Posterior vena cava (tissue), 2 donors: ENCODE results near the gene SGK1. TPM values are rescaled to one million over a fixed set of nuclear protein-coding genes. Genes with fewer than 3 reads are reported as not detected.
"Not testable (repeated sequence)": the region's sequence is repeated elsewhere in the genome, so short reads cannot be mapped to it uniquely, and the experiment has no call there.

Experiments
- DNase-seq: peaks from one replicate; pipeline ENCODE4 v3.0.0-alpha.2; 2020; ENCODE audit warnings: low spot score
- intact Hi-C, 2 donors: fragments of 100-400 bp; cut with DNase I; formaldehyde crosslinking; loops; one replicate each; pipeline versions ENCODE4 v1.14.1 to v1.14.2; 2022 to 2023
- total RNA-seq, 2 donors: library from RNA; stranded (reverse); fragmentation: NEBNext Ultra II Directional; extraction: Animal tissue kit (Norgen Biotek cat#: 25700); gene quantifications; one replicate each; pipeline ENCODE4 v1.2.1, GENCODE V29; 2021
- donor health status: DM: yes; HTN: yes; CAD: no.
- donor health status: DM: yes; HTN: yes; CAD: no.

SGK1 gene
- total RNA-seq, 2 donors from 2014 or later = 61.1 to 143 TPM

- intact Hi-C loops = loop anchor here in 1 of 2 donors (10.0 kb wide), 1 partner anchor 1864 kb away; no protein-coding TSS in a partner anchor
- no peak for DNase-seq
These were observed 7.1 kb downstream of the SGK1 start for GRCh38 chr6:134310817-134311216.

DNA sequence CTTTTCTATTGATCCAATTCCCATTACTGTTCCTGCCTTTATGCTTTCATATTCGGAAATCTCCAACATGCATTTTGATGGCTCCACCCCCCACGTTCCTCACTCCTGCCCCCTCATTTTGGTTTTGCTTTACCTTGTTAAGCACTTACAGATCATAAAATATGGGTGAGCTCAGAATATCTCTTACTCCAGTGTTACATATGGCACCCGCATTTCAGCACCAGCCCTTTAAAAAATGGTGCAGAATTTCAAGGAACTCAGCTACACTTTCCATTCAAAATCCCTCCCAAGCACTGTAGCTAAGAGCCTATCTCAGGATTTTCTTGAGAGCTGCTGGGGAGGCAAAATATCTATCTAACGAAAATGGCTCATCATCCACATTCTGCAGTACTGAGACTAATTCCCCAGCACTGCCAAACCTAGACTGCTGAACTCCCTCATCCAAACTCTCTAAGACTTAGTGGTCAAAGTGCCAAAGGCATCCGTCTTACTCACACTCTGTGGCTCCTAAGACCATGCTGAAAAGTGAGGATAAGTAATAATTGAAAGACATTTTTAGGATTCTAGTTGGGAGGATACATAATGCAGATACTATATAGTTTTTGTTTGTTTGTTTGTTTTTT is 7.8 kb downstream of the SGK1 start:
- intact Hi-C loops = loop anchor here in 1 of 2 donors (10.0 kb wide), 1 partner anchor 1865 kb away; no protein-coding TSS in a partner anchor

DNA sequence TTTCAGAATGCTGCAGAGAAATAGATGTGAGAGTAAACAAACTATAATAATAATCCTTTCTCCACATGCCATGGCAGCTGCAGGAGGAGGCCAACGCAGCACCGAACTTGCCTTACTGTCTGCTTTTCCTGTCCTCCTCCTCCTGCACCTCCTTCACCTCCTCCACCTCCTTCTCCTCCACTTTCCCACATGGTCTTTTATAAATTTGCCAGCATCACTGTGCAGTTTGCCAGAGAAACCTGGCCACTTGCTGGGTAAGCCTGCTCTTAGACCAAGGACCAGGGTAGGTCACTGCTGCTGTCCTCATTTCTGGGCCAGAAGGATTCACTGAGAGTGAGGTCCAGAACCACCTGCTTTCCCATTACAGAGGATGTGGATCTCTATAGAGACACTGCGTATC is 8.7 kb downstream of the SGK1 start:
- intact Hi-C loops = no loop called here
- DNase-seq = no peak

More for the DNA sequence above, 7.8 kb downstream of the SGK1 start:
- no peak for DNase-seq

GRCh38 chr6:134308800-134309199 is 9.1 kb downstream of the SGK1 start:
- DNase-seq = no peak
- intact Hi-C loops = no loop called here

DNA sequence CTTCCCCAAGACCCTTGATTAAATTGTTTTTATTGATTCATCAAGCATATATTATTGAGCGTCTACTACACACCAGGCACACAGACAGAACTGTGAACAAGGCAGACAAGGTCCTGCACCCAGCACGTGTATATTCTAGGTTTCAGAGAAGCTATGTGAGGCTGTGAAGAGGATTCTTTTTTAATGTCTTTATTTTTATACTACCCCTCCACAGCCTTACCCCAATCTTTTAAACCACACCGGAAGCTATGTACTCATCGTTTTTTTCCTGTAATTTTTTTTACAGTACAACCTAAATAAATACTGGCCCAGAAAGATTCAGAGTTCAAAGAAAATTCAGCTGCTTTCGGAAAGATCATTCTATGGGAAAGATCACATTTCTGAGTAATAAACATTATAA is 10.0 kb downstream of the SGK1 start:
- intact Hi-C loops = no loop called here
- no peak for DNase-seq

DNA sequence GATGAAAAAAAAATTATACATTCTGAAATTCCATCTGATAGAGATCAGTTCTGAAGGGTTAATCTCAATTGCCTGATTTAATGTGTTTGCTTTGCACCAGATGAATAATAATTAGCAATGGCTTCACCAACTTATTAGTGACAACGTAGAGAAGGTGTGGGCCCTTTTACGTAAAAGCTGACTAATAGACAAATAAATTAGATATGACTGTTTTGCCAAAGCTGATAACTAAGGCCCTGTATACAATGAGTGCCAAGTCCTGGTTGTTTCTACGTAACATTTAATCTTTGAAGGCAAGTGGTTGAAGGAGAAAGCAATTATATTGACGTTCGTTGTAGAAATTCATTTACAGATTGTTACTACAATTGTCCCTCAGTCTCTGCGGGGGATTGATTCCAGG is 10.8 kb downstream of the SGK1 start:
- DNase-seq = no peak
- intact Hi-C loops = no loop called here

DNA sequence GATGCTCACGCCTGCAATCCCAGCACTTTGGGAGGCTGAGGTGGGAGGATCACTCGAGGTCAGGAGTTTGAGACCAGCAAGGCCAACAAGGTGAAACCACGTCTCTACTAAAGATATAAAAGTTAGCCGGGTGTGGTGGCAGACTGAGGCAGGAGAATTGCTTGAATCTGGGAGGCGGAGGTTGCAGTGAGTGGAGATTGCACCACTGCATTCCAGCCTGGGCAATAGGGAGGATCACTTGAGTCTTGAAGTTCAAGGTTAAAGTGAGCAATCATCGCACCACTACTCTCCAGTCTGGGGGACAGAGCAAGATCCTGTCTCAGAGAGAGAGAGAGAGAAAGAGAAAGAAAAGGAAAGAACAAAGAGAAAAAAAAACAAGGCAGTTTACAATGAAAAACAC is 13.5 kb downstream of the SGK1 start:
- DNase-seq, intact Hi-C loops: not testable (repeated sequence)

GRCh38 chr6:134303891-134304290 is 14.0 kb downstream of the SGK1 start:
- DNase-seq = no peak
- intact Hi-C loops = no loop called here

- DNase-seq = no peak
- intact Hi-C loops = no loop called here
These were observed 18.7 kb downstream of the SGK1 start for GRCh38 chr6:134299236-134299635.

DNA sequence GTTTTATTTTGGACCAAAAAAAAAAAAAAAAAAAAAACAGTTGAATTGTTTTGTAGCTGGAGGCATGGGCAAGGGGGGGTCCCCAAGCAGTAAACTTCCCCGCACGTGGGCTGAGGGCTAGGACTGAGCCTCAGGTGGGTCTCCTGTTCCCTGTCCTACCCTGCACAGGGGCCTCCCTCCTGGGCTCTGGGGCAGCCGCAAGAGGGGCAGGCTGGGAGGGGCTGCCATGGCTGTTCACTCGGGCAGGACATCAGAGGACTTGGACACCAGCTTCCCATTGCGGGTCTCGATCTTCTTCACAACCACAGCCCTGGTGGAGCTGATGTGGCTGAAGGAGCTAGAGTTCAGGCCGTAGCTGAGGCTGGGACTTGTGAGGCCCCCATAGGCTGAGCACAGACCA is 21.1 kb downstream of the SGK1 start:
- intact Hi-C loops = no loop called here
- no peak for DNase-seq

- DNase-seq = no peak
- intact Hi-C loops = no loop called here
These were observed 21.9 kb downstream of the SGK1 start for GRCh38 chr6:134295953-134296553.

DNA sequence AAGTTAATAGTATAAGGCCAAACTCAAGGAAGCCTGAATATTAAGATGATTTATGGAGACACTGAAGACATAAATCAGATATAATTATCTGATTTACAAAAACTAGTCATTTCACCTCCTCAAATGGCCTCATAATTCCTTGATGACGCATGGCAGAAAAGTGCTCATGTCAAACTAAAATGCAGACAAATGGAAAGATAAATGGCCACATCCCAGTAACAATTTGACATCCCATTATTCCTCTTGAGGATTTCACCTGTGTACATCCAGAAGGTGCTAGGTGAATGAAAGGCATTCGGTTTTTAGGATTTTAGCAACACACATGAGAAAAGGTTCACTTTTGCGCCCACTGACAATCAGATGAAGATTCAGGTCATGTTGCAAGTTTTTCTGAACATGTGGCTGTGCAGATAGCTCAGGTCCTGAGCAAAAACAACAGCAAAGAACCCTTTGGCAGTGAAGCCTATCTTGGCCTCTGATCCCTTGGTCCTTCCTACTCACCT is 24.2 kb downstream of the SGK1 start:
- intact Hi-C loops = no loop called here
- no peak for DNase-seq

DNA sequence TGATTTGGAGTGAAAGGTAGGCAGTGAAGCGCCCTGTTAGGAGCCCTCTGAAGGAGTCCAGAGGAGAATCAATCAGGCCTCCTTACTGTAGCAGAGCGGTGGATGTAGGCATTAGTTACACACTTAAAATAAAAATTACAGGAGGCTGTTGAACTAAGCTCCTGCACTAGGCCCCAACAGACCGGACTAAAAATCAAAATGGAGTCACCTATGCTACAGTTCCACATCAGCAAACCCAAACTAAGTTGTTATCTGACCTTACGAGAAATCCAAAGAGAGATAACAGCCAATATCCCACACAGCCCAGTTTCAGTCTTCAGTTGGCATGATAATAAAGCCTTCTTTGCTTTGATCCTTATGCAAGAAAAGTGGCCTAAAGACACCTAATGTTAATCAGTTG is 26.8 kb downstream of the SGK1 start:
- intact Hi-C loops = no loop called here
- DNase-seq = no peak

DNA sequence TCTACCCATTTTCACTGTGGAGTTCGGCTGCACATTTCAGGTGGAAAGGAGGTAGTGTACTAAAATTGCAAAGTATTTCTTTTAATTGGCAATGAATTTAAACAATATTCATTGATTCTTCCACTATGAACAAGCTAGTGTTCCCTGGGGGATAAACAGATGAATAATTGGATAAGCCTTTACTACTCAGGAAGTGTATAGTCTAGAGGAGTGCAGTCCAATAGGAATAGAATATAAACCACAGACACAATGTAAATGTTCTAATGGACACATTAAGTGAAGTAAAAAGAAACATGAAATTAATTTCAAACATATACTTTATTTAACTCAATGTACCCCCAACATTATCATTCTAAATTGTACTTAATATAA is 28.7 kb downstream of the SGK1 start:
- intact Hi-C loops = no loop called here
- DNase-seq = no peak

- intact Hi-C loops = no loop called here
- DNase-seq = no peak
These were observed 29.2 kb downstream of the SGK1 start for GRCh38 chr6:134288538-134289203.

DNA sequence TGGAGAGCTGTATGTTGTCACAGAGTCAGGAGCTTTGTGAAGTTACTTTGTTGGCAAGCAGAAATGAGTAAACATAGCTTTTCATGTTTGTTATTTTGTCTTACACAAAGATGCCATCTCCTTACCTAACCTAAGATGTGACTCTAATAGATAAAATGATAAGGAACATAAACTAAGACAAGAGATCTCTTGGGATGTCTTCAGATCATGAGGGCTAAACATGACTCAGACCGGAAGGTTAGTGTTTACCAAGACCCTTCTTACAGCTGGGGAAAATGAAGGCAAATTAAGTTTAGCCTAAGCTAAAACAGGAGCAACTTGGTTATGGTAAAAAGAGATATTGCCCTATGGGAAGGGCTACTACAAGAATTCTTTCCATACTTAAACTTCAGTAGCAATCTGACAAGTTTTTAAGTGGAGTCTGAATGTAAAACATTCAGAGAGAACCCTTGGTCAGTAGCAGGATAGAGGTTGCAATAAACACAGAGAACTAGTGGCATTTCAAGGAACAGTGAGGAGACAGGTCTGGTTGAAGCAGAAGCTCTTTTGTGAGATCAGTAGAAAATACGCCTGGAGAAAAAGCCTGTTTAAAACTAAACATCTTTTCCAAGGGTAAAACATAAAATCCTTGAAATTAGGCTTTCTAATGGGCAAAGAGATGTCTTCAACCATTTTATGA is 29.9 kb downstream of the SGK1 start:
- no peak for DNase-seq
- intact Hi-C loops = no loop called here

DNA sequence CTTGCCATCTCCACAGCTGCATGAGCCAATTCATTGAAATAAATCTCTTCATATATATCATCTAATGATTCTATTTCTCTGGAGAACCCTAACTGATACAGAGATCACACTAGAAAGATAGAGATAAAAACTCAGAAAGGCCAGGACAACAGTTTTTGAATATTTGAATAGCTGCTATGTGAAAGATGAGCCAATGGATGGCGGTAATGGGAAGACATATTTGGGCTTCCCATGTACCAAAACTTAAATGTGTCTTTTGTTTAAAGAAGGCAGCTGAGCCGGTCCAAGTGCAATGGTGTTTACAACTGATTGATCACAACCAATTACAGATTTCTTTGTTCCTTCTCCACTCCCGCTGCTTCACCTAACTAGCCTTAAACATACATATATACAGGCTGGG is 35.1 kb downstream of the SGK1 start:
- intact Hi-C loops = no loop called here
- DNase-seq = no peak

DNA sequence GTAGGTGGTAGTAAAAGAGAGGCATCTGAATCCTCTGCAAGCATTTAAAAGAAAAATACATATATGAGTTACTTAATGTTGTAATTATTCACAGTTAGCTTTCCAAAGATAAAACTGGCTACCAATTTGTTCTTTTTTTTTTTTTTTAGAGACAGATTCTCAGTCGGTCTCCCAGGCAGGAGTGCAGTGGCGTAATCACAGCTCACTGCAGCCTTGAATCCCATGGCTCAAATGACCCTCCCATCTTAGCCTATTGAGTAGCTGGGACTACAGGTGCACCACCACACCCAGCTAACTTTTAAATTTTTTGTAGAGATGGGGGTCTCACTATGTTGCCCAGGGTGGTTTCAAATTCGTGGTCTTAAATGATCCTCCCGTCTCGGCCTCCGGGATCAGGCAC is 36.5 kb downstream of the SGK1 start:
- intact Hi-C loops = no loop called here
- DNase-seq = no peak

DNA sequence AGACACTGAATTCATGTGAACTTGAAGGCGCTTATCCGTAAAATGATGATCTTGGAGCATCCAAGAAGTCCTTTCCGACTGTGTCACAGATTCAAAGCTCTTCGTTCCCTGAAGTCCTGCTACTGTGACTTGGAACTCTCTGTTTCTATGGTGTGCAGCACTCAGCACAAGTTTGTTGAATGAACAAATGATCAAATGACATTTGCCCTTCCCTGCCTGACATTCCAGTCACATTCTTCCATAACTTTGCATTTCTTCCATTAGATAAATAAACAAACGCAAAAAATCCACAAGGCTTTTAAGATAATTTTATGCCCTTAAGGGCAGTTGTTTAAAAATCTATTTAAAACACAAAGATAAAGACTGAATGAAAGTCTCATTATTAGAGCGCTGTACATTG is 39.9 kb downstream of the SGK1 start:
- intact Hi-C loops = no loop called here
- DNase-seq = no peak

- DNase-seq, intact Hi-C loops: not testable (repeated sequence)
These were observed 41.0 kb downstream of the SGK1 start for GRCh38 chr6:134276891-134277377.
